ENCODE measurements around the gene ALDH3A1.

Gene ALDH3A1

GRCh38 chr17:19736071-19736470 lies 12.0 kb downstream of the ALDH3A1 start:
- Histone ChIP-seq H3K4me1 (no peaks in the 10 kb centered on the region), H3K4me2 (ENCODE audit: low read length) (no peak overlapping the region), H3K79me2 (no peaks in the 10 kb centered on the region), H3K36me3 (ENCODE audit: control insufficient read depth, insufficient read depth, low read length) (no peaks in the 10 kb centered on the region), H3K9me3 (ENCODE audit: control insufficient read depth, low read length) (no peaks in the 10 kb centered on the region), H3K27ac (no peak overlapping the region), H3K4me3 (ENCODE audit: low read depth, low read length) (no peak overlapping the region), H3K27me3 (ENCODE audit: control insufficient read depth, insufficient read depth, low read length) (no peaks in the 10 kb centered on the region), H2AFZ (no peak overlapping the region), H3K9ac (no peak overlapping the region)
- TF ChIP-seq CTCF (IDR thresholded peaks at IDR 0.05), result no peak

GRCh38 chr17:19733953-19734526 lies 14.1 kb downstream of the ALDH3A1 start:
- Histone ChIP-seq H3K4me3 (ENCODE audit: low read depth, low read length) (no peak overlapping the region), H3K4me1 (no peaks in the 10 kb centered on the region), H3K27ac (no peak overlapping the region), H3K27me3 (ENCODE audit: control insufficient read depth, insufficient read depth, low read length) (no peaks in the 10 kb centered on the region), H3K9me3 (ENCODE audit: control insufficient read depth, low read length) (no peaks in the 10 kb centered on the region), H3K79me2 (no peaks in the 10 kb centered on the region), H3K9ac (no peak overlapping the region), H3K36me3 (ENCODE audit: control insufficient read depth, insufficient read depth, low read length) (no peaks in the 10 kb centered on the region), H3K4me2 (ENCODE audit: low read length) (no peak overlapping the region), H2AFZ (no peak overlapping the region)
- no peak for TF ChIP-seq CTCF (IDR thresholded peaks at IDR 0.05)

DNA sequence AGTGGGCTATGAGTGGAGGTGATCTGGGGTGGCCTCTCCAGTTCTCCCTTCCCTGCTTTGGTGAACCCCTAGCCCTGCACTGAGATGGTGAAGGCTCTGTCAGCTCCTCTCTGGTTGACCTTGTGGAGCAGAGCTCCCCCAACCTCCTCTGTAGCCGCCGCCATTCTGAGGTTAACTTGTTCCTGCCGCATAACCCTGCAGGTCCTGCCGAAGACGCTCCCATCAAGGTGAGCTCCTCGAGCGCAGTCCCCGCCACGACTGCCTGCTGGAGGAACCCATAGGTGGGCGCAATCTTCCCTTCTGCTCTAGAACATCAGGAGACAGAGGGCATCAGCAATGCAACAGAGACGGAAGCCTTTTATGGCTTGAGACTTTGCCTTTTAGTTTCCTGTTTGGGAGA lies 16.5 kb downstream of the ALDH3A1 start:
- Histone ChIP-seq H3K36me3 (ENCODE audit: control insufficient read depth, insufficient read depth, low read length) (no peaks in the 10 kb centered on the region), H3K27ac (no peak overlapping the region), H3K79me2 (no peaks in the 10 kb centered on the region), H3K9me3 (ENCODE audit: control insufficient read depth, low read length) (no peaks in the 10 kb centered on the region), H3K4me2 (ENCODE audit: low read length) (no peak overlapping the region), H3K4me1 (peaks cover 14% of the 10 kb centered on the region), H3K4me3 (ENCODE audit: low read depth, low read length) (no peak overlapping the region), H3K9ac (no peak overlapping the region), H2AFZ (no peak overlapping the region), H3K27me3 (ENCODE audit: control insufficient read depth, insufficient read depth, low read length) (no peaks in the 10 kb centered on the region)
- no peak for TF ChIP-seq CTCF (IDR thresholded peaks at IDR 0.05)

DNA sequence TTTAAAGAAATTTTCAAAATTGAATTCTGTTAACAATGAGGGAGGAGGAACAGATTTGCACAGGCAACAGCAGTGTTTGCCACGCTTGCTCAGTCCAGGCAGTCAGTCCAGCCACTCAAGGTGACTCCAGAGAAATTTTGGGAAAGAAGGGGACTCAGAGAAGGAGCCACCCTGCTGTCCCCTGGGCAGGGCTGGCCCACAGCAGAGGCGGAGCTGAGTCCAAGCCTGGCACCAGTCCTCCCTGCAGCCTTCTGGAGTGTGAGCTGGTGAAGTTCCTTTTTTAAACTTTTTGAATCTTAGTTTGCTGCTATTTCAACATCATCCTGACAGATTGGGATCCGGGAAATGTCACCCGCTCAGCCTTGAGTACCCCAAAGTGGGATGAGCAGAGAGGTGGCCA lies 17.3 kb downstream of the ALDH3A1 start:
- H3K4me2 ChIP-seq (ENCODE audit: low read length), result no peak overlapping the region
- no peaks in the 10 kb centered on the region for H3K9me3 ChIP-seq (ENCODE audit: control insufficient read depth, low read length)
- no peaks in the 10 kb centered on the region for H3K36me3 ChIP-seq (ENCODE audit: control insufficient read depth, insufficient read depth, low read length)
- H3K79me2 ChIP-seq, result no peaks in the 10 kb centered on the region
- no peak overlapping the region for H3K9ac ChIP-seq
- no peak overlapping the region for H3K27ac ChIP-seq
- no peak overlapping the region for H3K4me3 ChIP-seq (ENCODE audit: low read depth, low read length)
- no peaks in the 10 kb centered on the region for H3K27me3 ChIP-seq (ENCODE audit: control insufficient read depth, insufficient read depth, low read length)
- no peak for TF ChIP-seq CTCF (IDR thresholded peaks at IDR 0.05)
- H2AFZ ChIP-seq, result no peak overlapping the region
- peaks cover 14% of the 10 kb centered on the region for H3K4me1 ChIP-seq

- no peak overlapping the region for H2AFZ ChIP-seq
- H3K4me1 ChIP-seq, result peaks cover 14% of the 10 kb centered on the region
- no peaks in the 10 kb centered on the region for H3K9me3 ChIP-seq (ENCODE audit: control insufficient read depth, low read length)
- H3K27ac ChIP-seq, result no peak overlapping the region
- no peaks in the 10 kb centered on the region for H3K79me2 ChIP-seq
- H3K36me3 ChIP-seq (ENCODE audit: control insufficient read depth, insufficient read depth, low read length), result no peaks in the 10 kb centered on the region
- H3K27me3 ChIP-seq (ENCODE audit: control insufficient read depth, insufficient read depth, low read length), result no peaks in the 10 kb centered on the region
- no peak overlapping the region for H3K4me2 ChIP-seq (ENCODE audit: low read length)
- no peak overlapping the region for H3K4me3 ChIP-seq (ENCODE audit: low read depth, low read length)
- H3K9ac ChIP-seq, result no peak overlapping the region
- TF ChIP-seq CTCF (IDR thresholded peaks at IDR 0.05), result no peak
Observed at GRCh38 chr17:19729900-19730299, 18.2 kb downstream of the ALDH3A1 start.

Data from parathyroid adenoma (tissue), 2 donors.